GM04504 (cell line): ENCODE results near the gene SIM2.
"Not testable (repeated sequence)": the region's sequence is repeated elsewhere in the genome, so short reads cannot be mapped to it uniquely, and the experiment has no call there.

Experiments used
- DNase-seq: peaks from one replicate; pipeline ENCODE4 v3.0.0-alpha.2; 2012; ENCODE audit warnings: low read depth

Gene SIM2, protein sequence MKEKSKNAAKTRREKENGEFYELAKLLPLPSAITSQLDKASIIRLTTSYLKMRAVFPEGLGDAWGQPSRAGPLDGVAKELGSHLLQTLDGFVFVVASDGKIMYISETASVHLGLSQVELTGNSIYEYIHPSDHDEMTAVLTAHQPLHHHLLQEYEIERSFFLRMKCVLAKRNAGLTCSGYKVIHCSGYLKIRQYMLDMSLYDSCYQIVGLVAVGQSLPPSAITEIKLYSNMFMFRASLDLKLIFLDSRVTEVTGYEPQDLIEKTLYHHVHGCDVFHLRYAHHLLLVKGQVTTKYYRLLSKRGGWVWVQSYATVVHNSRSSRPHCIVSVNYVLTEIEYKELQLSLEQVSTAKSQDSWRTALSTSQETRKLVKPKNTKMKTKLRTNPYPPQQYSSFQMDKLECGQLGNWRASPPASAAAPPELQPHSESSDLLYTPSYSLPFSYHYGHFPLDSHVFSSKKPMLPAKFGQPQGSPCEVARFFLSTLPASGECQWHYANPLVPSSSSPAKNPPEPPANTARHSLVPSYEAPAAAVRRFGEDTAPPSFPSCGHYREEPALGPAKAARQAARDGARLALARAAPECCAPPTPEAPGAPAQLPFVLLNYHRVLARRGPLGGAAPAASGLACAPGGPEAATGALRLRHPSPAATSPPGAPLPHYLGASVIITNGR

DNA sequence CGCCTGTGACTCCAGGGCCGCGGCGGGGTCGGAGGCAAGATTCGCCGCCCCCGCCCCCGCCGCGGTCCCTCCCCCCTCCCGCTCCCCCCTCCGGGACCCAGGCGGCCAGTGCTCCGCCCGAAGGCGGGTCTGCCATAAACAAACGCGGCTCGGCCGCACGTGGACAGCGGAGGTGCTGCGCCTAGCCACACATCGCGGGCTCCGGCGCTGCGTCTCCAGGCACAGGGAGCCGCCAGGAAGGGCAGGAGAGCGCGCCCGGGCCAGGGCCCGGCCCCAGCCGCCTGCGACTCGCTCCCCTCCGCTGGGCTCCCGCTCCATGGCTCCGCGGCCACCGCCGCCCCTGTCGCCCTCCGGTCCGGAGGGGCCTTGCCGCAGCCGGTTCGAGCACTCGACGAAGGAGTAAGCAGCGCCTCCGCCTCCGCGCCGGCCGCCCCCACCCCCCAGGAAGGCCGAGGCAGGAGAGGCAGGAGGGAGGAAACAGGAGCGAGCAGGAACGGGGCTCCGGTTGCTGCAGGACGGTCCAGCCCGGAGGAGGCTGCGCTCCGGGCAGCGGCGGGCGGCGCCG is at the start of gene SIM2:
Gene SIM2, plus strand, starts transcription at position 135 of the 565 bp plus-strand sequence. CDS start 632 bp downstream, outside the sequence.
- DNase-seq = no peak

DNA sequence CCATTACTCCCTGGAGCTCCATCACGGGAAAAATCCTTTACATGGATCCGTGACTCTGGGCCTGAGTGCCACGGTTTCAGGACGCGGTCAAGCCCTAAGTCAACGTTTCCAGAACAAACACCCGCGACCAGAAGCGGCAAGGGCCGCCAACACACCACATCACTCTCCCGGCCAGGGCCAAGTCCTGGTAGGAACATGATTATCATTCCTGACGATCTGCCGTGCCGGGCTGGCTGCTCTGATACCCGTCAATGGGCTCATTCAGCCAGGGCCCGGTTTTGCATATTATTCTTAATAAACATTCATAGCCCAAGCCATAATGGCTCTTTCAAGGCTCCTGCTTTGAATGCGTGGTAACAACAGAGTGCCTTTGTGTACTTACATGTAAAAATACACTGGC is 44.6 kb upstream of the SIM2 start:
- DNase-seq = no peak

DNA sequence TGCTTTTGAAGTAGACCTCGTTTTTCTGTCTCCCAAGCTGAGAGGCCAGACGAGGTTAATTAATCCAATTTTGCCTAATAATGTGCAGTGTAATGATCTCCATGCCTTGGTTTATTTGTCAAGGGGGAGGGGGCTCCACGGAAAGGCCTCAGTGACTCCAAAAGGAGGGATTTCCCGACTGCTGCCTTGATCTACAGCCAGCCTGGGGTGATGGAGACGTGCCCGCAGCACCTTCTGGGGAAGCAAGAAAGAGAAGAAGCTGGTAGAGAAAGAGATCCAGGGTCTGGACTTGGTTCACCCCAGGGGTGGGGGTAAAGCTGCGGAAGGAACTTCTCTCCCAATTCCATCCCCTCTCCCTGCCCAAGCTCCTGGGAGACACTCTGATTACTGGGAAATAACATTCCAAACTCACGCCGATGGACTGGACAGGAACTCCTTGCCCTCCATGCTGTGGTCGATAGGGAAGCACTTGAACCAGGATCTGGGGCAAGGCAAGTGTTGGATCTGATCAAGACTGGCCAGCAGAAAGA is 44.1 kb upstream of the SIM2 start:
- no peak for DNase-seq

DNA sequence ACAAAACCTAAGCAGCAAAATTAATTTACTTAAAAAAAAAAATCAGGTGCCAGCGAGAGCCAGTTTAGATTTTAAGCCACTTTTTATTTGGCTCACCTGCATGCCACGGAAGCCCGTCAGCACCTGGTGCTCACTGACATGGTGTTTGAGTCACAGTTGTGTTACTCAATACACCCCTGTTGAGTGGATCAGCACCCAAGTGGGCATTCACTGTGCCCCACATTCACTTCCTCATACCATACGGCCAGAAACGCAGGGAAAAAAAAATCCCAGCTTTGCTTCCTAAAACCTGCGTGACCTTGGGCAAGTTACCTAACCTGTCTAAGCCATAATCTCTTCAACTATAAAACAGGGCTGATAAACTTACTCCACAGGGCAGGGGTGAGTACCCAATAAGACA is 42.8 kb upstream of the SIM2 start:
- DNase-seq = no peak

DNA sequence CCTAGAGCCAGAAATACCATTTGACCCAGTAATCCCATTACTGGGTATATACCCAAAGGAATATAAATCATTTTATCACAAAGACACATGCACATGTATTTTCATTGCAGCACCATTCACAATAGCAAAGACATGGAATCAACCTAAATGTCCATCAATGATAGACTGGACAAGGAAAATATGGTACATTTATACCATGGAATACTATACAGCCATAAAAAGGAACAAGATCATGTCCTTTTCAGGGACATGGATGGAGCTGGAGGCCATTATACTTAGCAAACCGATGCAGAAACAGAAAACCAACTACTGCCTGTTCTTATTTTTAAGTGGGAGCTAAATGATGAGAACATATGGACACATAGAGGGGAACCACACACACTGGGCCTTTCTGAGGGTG is 41.6 kb upstream of the SIM2 start:
- DNase-seq = not testable (repeated sequence)

DNA sequence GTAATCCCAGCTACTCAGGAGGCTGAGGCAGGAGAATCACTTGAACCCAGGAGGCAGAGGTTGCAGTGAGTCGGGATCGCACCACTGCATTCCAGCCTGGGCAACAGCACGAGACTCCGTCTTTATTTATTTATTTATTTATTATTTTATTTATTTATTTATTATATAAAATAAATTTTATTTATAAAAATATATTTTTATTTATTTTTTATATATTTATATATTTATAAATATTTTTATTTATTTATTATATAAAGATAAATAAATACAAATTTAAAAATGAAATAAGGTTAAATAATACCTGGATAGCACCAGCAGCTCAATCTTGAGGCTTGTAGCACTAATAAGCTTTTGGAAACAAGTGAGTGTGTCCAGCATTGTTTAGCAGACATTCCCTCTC is 40.9 kb upstream of the SIM2 start:
- no peak for DNase-seq

DNA sequence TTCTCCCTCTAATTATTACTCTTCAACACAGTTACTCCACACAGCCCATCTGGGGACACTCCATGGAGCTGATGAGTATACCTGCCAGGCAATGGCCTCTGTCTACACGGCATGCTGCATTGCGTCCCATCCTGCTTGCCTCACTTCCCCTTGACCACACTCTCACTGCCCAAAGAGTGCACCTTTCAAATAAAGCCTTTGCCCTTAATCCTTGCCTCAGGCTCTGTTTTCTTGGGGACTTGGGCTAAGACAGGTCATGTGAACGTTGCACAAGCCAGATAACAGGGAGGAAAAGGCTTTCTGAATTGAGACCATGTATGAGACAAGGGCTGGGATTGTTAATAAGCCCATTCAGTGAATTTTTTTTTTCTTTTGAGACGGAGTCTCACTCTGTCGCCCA is 40.0 kb upstream of the SIM2 start:
- no peak for DNase-seq

DNA sequence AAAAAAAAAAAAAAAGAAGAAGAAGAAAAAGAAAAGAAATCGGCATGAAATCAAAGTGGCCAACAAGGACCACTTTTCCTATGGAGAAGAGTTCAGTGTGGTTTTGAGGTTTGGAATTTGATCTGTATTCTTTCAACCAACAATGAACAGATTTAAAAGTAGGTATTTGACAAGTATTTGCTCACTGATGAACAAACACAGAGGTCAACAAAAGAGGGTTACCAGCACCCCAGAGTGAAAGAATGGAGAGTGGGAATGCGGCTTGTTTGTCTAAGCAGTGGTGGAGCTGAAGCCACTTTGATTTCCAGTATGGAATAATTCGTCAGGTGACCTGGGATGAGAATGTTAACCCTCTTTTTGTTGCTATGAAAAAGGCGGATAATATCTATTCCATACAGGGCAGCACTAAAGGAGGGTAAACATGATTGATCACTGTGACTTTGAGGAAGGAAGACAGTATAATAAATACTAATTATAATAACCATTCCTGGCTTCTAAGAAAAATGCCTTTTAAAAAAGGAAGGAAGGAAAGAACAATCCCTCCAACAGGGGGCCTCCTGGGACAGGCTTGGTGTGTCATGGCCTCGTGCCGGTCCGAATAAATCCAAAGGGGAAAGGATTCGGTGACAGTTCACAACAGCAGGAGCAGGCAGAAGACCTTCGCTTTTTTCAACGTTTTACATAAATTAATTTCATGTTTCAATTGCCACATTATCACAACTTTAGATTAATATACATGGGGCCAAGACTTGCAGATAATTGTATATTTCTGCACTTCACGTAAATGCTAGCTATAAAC is 37.2 kb upstream of the SIM2 start:
- DNase-seq = no peak

DNA sequence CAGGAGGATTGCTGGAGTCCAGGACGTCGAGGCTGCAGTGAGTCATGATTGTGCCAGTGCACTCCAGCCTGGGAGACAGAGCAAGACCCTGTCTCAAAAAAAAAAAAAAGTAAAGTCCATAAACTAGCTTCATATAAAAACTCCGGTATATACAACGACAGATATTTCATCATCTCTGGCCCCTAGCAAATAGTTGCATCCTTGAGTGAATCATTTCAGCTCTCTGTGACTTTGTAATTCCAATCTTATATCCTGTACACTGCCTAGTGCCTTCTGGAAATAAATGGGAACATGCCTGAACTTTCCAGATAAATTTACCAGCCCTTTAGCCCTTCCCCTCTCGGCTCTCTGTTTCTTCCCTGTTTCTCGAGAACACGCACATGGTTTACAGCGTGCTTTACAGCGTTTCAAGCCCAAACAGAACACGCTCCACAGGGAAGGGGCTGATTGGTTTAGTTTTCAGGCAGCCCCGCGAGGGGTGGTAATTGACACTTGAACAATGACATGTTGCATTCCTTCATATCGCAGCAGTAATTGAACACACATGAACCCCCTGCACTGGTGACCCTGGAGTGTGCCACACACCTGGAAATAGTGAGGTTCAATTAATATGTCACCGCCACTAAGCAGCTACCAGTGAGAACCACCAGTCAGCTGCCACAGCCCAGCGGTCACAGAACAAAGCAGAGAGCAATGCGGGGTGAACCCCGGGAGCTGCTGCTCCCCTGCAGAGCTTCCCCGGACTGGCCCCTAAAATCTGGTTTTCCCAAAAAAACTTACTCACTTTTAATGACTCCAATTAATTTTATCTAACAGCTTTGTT is 35.7 kb upstream of the SIM2 start:
- no peak for DNase-seq

DNA sequence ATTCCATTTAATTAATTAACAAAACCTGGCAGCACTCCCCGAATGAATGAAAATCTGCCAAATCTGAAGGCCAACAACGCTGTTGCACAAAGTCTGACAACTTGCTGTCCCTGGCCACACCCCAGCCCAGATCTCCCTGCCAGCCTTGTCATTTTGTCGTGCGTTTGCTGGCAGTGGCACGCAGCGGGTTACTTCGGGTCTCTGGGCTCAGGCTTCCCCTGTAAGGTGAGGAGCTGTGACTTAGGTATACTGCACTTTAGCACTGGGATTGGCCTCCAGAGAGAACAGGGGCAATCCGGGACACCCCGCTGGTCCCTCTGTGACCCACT is 34.3 kb upstream of the SIM2 start:
- no peak for DNase-seq

DNA sequence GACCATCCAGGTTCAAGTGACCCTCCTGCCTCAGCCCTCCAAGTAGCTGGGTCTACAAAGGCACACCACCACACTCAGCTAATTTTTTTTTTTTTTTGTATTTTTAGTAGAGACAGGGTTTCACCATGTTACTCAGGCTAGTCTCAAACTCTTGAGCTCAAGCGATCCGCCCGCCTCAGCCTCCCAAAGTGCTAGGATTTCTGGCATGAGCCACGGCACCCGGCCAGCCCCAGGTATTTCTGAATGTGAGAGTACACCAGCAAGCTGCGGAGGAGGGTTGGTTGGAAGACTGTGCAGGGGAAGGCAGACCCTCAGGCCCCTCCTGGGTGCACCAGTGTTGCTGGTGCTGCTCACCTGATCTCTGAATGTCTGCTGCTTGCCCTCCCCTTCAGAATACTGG is 33.1 kb upstream of the SIM2 start:
- no peak for DNase-seq

DNA sequence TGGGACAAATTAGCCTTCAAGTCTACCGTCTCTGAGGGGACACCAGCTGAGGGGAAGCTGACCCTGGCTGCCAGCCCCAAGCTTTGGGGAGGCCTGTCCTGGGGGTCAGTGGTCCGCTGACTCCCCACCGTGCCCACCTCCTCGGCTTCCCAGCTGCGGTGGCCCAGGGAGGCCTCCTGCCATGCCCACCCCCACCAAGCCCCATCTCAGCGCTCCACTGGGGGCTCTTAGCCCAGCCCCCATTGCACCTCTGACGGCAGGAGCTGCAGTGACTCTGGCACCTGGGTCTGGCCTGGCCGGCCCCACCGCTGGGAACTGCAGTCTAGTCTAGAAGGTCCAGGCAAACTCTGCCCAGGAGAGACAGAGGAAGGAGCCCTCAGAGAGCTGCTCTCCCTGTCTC is 30.2 kb upstream of the SIM2 start:
- no peak for DNase-seq

DNA sequence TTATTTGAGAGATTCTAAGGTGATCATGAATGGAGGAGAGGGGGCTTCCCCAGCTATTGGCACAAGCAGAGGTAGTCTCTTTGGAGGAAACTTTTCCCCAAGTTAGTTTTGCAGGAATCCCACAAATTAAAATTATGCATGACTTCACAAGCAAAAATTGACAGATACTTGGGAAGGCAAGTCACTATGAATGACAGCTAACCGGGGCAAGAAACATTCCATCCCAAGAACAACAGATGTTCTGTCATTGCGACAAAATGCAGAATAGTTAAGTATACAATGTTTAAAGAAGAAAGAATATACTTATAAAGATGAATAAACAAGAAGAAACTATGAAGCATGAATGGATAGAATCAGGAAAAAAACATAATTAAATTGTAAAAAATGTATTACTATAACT is 27.1 kb upstream of the SIM2 start:
- DNase-seq = no peak

DNA sequence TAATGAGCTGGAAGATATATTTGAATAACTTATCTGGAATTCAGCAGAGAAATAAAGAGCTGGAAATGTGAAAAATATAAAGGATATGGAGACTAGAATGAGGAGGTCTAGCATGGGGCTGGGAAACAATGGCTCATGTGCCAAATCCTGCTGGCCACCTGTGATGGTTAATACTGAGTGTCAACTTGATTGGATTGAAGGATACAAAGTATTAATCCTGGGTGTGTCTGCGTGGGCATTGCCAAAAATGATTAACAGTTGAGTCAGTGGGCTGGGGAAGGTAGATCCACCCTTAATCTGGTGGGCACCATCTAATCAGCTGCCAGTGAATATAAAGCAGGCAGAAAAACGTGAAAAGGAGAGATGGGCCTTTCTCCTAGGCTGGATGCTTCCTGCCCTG is 26.6 kb upstream of the SIM2 start:
- DNase-seq = not testable (repeated sequence)

DNA sequence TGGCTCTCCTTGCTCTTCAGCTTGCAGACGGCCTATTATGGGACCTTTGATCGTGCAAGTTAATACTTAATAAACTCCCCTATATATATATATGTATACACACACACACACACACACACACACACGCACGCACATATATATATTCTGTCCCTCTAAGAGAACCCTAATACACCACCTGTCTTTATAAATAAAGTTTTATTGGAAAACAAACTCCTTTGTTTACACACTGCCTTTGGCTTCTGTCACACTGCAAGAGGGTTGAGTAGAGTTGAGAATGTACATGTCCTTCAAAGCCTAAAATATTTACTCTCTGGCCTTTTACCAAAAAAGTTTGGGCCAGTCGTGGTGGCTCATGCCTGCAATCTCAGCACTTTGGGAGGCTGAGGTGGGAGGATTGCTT is 26.2 kb upstream of the SIM2 start:
- DNase-seq = no peak

DNA sequence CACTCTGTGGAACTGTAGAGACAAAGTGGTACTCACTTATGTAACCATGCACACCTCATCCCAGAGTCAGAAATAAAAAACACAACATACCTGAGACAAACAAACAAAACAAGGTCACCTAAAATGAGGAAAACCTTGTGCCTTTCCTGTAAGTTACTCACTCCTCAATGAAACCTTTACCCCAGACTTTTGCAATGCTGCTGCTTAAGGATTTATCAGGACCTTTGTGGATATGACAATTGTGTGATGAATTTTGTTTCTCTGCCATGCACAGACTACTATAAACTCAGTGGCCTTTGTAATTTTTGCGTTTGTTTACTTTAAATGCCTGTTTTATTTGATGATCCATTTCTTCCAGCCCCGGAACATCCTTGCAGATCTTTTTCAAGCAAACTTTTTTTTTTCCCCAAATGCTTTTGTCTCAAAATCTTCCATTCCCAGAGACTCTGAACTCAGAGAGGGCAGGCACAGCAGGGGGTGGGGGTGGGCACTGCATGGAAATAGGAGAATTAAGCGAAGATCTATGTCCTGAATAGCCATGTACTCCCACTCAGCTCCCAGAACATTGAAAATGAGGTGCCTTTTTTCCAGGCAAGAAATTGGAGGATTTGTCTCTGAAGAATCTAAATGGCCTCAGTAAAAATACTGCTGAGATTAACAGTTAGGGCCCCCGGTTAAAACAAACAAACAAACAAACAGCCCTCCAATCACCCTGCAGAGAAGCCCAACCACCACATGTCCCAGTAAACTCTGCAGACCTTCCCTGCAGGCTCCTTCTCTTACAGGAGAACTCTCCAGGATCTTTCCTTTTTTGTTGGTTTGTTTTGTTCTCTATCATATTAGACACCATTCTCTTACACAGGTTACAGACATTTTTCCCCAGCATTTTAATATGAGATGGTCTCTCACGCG is 22.6 kb upstream of the SIM2 start:
- DNase-seq = no peak

DNA sequence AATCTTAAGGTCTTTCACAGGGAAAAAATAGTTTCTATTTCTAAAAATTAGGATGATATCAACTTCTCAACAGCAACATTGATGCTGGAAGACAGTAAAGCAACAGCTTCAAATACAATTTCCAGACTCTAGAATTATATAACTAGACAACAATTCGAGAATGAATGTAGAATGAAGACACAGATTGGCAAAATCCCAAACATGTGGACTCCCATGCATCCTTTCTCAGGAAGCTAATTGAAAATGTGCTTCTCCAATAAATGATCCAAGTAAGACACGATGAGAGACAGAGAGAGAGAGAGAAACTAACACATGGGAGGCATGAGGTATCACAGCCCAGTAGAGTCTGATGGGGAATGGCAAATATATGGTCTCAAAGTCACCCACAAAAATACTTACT is 21.5 kb upstream of the SIM2 start:
- DNase-seq = no peak

DNA sequence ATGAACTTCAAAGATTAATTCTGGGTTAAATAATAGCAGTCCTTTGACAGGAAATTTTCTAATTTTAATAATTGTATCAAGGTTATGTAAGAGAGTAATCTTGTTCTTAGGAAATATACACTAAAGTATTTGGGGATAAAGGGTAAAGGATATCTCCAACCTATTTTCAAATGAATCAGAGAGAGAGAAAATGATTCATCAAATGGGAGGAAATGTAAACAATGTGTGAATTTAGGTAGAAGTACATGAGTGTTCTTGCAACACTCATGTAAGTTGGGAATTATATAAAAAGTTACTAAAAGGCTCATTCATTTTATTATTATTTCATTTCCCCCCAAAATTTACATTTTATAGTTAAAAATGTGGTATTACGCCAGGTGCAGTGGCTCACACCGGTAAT is 20.4 kb upstream of the SIM2 start:
- DNase-seq = no peak

DNA sequence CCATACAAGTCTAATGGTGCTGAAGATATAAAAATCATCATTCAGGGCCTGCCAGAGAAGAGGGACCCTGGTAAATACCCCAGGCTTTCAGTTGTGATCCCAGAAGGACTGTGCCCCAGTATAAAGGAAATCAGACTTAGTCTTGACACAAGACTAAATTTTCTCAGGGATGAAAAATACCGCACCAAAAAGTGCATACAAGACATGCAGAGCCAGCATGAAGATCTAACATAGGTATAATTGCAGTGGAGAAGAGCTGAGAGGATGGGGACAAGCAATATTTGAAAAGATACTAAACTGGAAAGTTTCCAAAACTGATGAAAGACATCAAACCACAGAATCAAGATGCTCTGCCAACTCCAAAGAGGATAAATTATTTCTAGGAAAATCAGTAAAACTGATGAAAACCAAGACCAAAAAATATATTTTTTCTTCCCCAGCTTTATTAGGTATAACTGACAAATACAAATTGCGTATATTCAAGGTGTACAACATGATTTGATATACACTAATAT is 17.7 kb upstream of the SIM2 start:
- no peak for DNase-seq
